ENCODE data around the gene CDH9. TPM values are rescaled to one million over a fixed set of nuclear protein-coding genes. Genes with fewer than 3 reads are reported as not detected.

The CDH9 gene
- total and polyA plus RNA-seq, 9 of the 15 experiments (the other 6 are each of a cell fraction or from before 2014, with no cell fraction given): not detected

- TF ChIP-seq ELK3 (CRISPR knock-in tag; IDR thresholded peaks at IDR 0.05) (no peak), ZNF583 (CRISPR knock-in tag; IDR thresholded peaks at IDR 0.05) (no peak)
These were observed 41.8 kb upstream of the CDH9 start (continued) for GRCh38 chr5:27080147-27080546.

- TF ChIP-seq DDX20 (tag; IDR thresholded peaks at IDR 0.05; ENCODE audit: low read depth) (no peak), ZNF24 (IDR thresholded peaks at IDR 0.05) (no peak), NCOA2 (IDR thresholded peaks at IDR 0.05; ENCODE audit: partially characterized antibody in 2 of 2) (no peak), E2F4 (CRISPR knock-in tag; IDR thresholded peaks at IDR 0.05; ENCODE audit: low read depth) (no peak), PKNOX1 (IDR thresholded peaks at IDR 0.05) (no peak), COPS2 (conservative IDR thresholded peaks at IDR 0.05) (no peak), CCAR2 (IDR thresholded peaks at IDR 0.05; ENCODE audit: low read depth, low read length) (no peak), PPARD (CRISPR knock-in tag; IDR thresholded peaks at IDR 0.05) (no peak), GTF2E2 (tag; IDR thresholded peaks at IDR 0.05) (no peak), JUND (IDR thresholded peaks at IDR 0.05; ENCODE audit: borderline replicate concordance, low read depth, low read length) (no peak), JUND (tag; IDR thresholded peaks at IDR 0.05; ENCODE audit: borderline replicate concordance, low read depth, low read length) (no peak), ARHGAP35 (IDR thresholded peaks at IDR 0.05; ENCODE audit: partially characterized antibody) (no peak), BRD4 (IDR thresholded peaks at IDR 0.05) (no peak), POLR2A (conservative IDR thresholded peaks at IDR 0.05) (no peak), FIP1L1 (IDR thresholded peaks at IDR 0.05; ENCODE audit: low read depth, low read length, poor library complexity, severe bottlenecking) (no peak), CHD1 (IDR thresholded peaks at IDR 0.05; ENCODE audit: low read length) (no peak)
- ATAC-seq (no peak), FAIRE-seq (no peak), DNase-seq (ENCODE audit: extremely low read depth in 1 of 4, low spot score in 3 of 4) (no peak)
- no peaks in the 10 kb centered on the region for H4K20me1 ChIP-seq (replicated peaks; ENCODE audit: control insufficient read depth, insufficient read depth, low read length)
- H3K9me1 ChIP-seq (ENCODE audit: control insufficient read depth, insufficient read depth, low read length): no peaks in the 10 kb centered on the region
- no peaks in the 10 kb centered on the region for H3K36me3 ChIP-seq (ENCODE audit: control insufficient read depth, insufficient read depth, low read length)
- no peaks in the 10 kb centered on the region for H3K4me1 ChIP-seq (replicated peaks in 1 of 2; ENCODE audit: control insufficient read depth in 2 of 2, insufficient read depth in 2 of 2, low read length in 2 of 2)
- no peaks in the 10 kb centered on the region; the same call in 1 of the 2 replicates for H3K9me3 ChIP-seq (replicated peaks; ENCODE audit: control insufficient read depth, insufficient read depth, low read depth, low read length)
- ChIA-PET CTCF (ENCODE audit: low intra/inter-chr PET ratio) (no interaction called here), POLR2A (no interaction called here)
- in situ Hi-C loops (cut with MboI) (no loop called here), intact Hi-C loops (cut with micrococcal nuclease) (no loop called here)
- no peak overlapping the region for H3K27ac ChIP-seq (ENCODE audit: extremely low read depth, low read depth, low read length)
- no peak overlapping the region for H3K4me2 ChIP-seq (ENCODE audit: insufficient read depth, low read length)
- no peak overlapping the region for H2AFZ ChIP-seq (ENCODE audit: low read depth, low read length)
- H3K9ac ChIP-seq (ENCODE audit: insufficient read depth in 1 of 2, low read depth in 2 of 2, low read length in 2 of 2): no peak overlapping the region
- H3K4me3 ChIP-seq: no peak overlapping the region
- H3K79me2 ChIP-seq (ENCODE audit: control insufficient read depth, insufficient read depth, low read length): no peaks in the 10 kb centered on the region
- 0% methylated on average over 2 of the region's 2 CpGs for WGBS (ENCODE audit: insufficient coverage, low coverage, missing lambda C conversion rate)
- no peaks in the 10 kb centered on the region for H3K27me3 ChIP-seq (ENCODE audit: control insufficient read depth in 2 of 2, insufficient read depth in 2 of 2, low read length in 2 of 2)
- BruUV-seq (replicated peaks): no TSS peak
These were observed 24.1 kb upstream of the CDH9 start for GRCh38 chr5:27062451-27062850.
